CD4-positive, CD25-positive, alpha-beta regulatory T cell (primary cell): Measurements from ENCODE around the gene ETV6. TPM values are rescaled to one million over a fixed set of nuclear protein-coding genes. Genes with fewer than 3 reads are reported as not detected.

Experiments used
- ATAC-seq, 2 donors: fragments of 150-1000 bp; cut with Tn5 transposase; one replicate each; pipeline ENCODE4 v1.10.0; 2021; ENCODE audit warnings: low read depth in 2 of 2, moderate number of reproducible peaks in 2 of 2, moderate library complexity in 1 of 2
- DNase-seq, 3 donors: peaks; one replicate each; pipeline versions ENCODE4 v3.0.0 to v3.0.0-alpha.2; 2012 to 2022; ENCODE audit warnings: mixed read lengths in 1 of 3
- H3K27ac ChIP-seq: one replicate; pipeline ENCODE4 v1.7.0; 2013; ENCODE audit warnings: mild to moderate bottlenecking, low read length; ENCODE audit not compliant: insufficient read depth, poor library complexity, severe bottlenecking
- H3K27me3 ChIP-seq: one replicate; pipeline ENCODE4 v1.7.0; 2013; ENCODE audit warnings: low read length; ENCODE audit not compliant: control insufficient read depth, insufficient read depth
- H3K36me3 ChIP-seq: one replicate; pipeline ENCODE4 v1.7.0; 2013; ENCODE audit warnings: mild to moderate bottlenecking, low read length, moderate library complexity; ENCODE audit not compliant: control insufficient read depth, insufficient read depth
- H3K4me1 ChIP-seq: 2 replicates; pipeline ENCODE4 v1.7.0; 2013; ENCODE audit warnings: mild to moderate bottlenecking, low read length; ENCODE audit not compliant: insufficient read depth, control insufficient read depth, poor library complexity, severe bottlenecking
- H3K4me3 ChIP-seq: one replicate; pipeline ENCODE4 v1.7.0; 2013; ENCODE audit warnings: low read depth, mild to moderate bottlenecking, low read length, moderate library complexity
- H3K9me3 ChIP-seq, 2 experiments: 1 replicate in 1 of 2; 2 replicates in 1 of 2; pipeline ENCODE4 v1.7.0; 2013; ENCODE audit warnings: low read length in 2 of 2, mild to moderate bottlenecking in 1 of 2, moderate library complexity in 1 of 2; ENCODE audit not compliant: control insufficient read depth in 2 of 2
- H3K27ac Mint-ChIP-seq, 3 donors: one replicate each; pipeline ENCODE4 v1.8.0; 2020 to 2022; ENCODE audit warnings: mild to moderate bottlenecking in 3 of 3, mixed read lengths in 3 of 3, moderate library complexity in 2 of 3
- H3K27me3 Mint-ChIP-seq: one replicate; pipeline ENCODE4 v1.8.0; 2022; ENCODE audit warnings: mild to moderate bottlenecking, mixed read lengths
- H3K36me3 Mint-ChIP-seq: one replicate; pipeline ENCODE4 v1.8.0; 2020; ENCODE audit warnings: mixed read lengths
- H3K4me1 Mint-ChIP-seq, 4 donors: one replicate each; pipeline ENCODE4 v1.8.0; 2020 to 2022; ENCODE audit warnings: mixed read lengths in 4 of 4, mild to moderate bottlenecking in 1 of 4
- H3K4me3 Mint-ChIP-seq, 4 donors: one replicate each; pipeline ENCODE4 v1.8.0; 2020 to 2022; ENCODE audit warnings: mild to moderate bottlenecking in 4 of 4, mixed read lengths in 4 of 4, moderate library complexity in 3 of 4
- H3K9me3 Mint-ChIP-seq, 7 donors: one replicate each; pipeline ENCODE4 v1.8.0; 2020 to 2022; ENCODE audit warnings: mixed read lengths in 7 of 7, mild to moderate bottlenecking in 3 of 7, moderate library complexity in 2 of 7
- polyA plus RNA-seq, 4 donors: library from polyadenylated mRNA; unstranded; fragments of 300-500 nt; fragmentation: Illumina TruSeq; gene quantifications; one replicate each; pipeline ENCODE4 v1.2.3, GENCODE V29; 2021
- total RNA-seq: library from RNA; stranded (reverse); gene quantifications from one replicate; pipeline ENCODE4 v1.2.3, GENCODE V29; 2022

The ETV6 gene
- total and polyA plus RNA-seq, 5 donors from 2014 or later = 2.5 to 62.5 (median 4.1) TPM

GRCh38 chr12:11744410-11744801 is 94.9 kb downstream of the ETV6 start:
- Histone ChIP-seq H3K9me3 (no peaks in the 10 kb centered on the region), H3K27me3 (no peaks in the 10 kb centered on the region), H3K36me3 (peaks cover 2% of the 10 kb centered on the region), H3K4me3 (no peak overlapping the region), H3K4me1 (no peaks in the 10 kb centered on the region), H3K27ac (no peak overlapping the region)
- Mint-ChIP-seq H3K27ac (peak overlapping the region in 1 of 3 donors; percentile 37), H3K27me3 (no peaks in the 10 kb centered on the region), H3K4me1 (peaks cover 4 to 32% (median 16%) of the 10 kb centered on the region in 4 donors), H3K9me3 (no peaks in the 10 kb centered on the region), H3K36me3 (peaks cover 6% of the 10 kb centered on the region), H3K4me3 (no peak overlapping the region)
- no peak for DNase-seq
- no peak for ATAC-seq

GRCh38 chr12:11745113-11745512 is 95.6 kb downstream of the ETV6 start:
- Histone ChIP-seq H3K27me3 (no peaks in the 10 kb centered on the region), H3K4me1 (no peaks in the 10 kb centered on the region), H3K36me3 (peaks cover 2% of the 10 kb centered on the region), H3K4me3 (no peak overlapping the region), H3K27ac (no peak overlapping the region), H3K9me3 (no peaks in the 10 kb centered on the region)
- Mint-ChIP-seq H3K4me1 (peaks cover 4 to 36% (median 17%) of the 10 kb centered on the region in 4 donors), H3K4me3 (no peak overlapping the region), H3K27ac (no peak overlapping the region), H3K36me3 (peaks cover 6% of the 10 kb centered on the region), H3K9me3 (no peaks in the 10 kb centered on the region), H3K27me3 (no peaks in the 10 kb centered on the region)
- DNase-seq = no peak
- no peak for ATAC-seq

- peaks cover 2% of the 10 kb centered on the region for H3K36me3 ChIP-seq
- H3K27ac ChIP-seq = no peak overlapping the region
- peak; percentile 32 to 38 for ATAC-seq
- DNase-seq = no peak
- no peak overlapping the region for H3K27ac Mint-ChIP-seq
- peaks cover 4 to 33% (median 12%) of the 10 kb centered on the region in 4 donors for H3K4me1 Mint-ChIP-seq
- H3K4me3 ChIP-seq = no peak overlapping the region
- H3K36me3 Mint-ChIP-seq = peaks cover 6% of the 10 kb centered on the region
- H3K9me3 Mint-ChIP-seq = no peaks in the 10 kb centered on the region
- no peak overlapping the region for H3K4me3 Mint-ChIP-seq
- no peaks in the 10 kb centered on the region for H3K27me3 ChIP-seq
- no peaks in the 10 kb centered on the region for H3K4me1 ChIP-seq
- no peaks in the 10 kb centered on the region for H3K9me3 ChIP-seq
- H3K27me3 Mint-ChIP-seq = no peaks in the 10 kb centered on the region
Observed at GRCh38 chr12:11746024-11746771, 96.7 kb downstream of the ETV6 start.

- ATAC-seq (no peak), DNase-seq (no peak)
- no peak overlapping the region for H3K4me3 Mint-ChIP-seq
- no peaks in the 10 kb centered on the region for H3K27me3 Mint-ChIP-seq
- Histone ChIP-seq H3K4me3 (no peak overlapping the region), H3K9me3 (no peaks in the 10 kb centered on the region), H3K4me1 (no peaks in the 10 kb centered on the region), H3K36me3 (peaks cover 2% of the 10 kb centered on the region), H3K27me3 (no peaks in the 10 kb centered on the region), H3K27ac (no peak overlapping the region)
- H3K36me3 Mint-ChIP-seq = peaks cover 11% of the 10 kb centered on the region
- no peaks in the 10 kb centered on the region for H3K9me3 Mint-ChIP-seq
- peak overlapping the region in 1 of 3 donors; percentile 39 for H3K27ac Mint-ChIP-seq
- peaks cover 0 to 31% (median 7%) of the 10 kb centered on the region in 4 donors for H3K4me1 Mint-ChIP-seq
Observed at GRCh38 chr12:11746940-11747716, 97.7 kb downstream of the ETV6 start.

- peaks cover 0 to 33% (median 7%) of the 10 kb centered on the region in 4 donors for H3K4me1 Mint-ChIP-seq
- no peak overlapping the region for H3K4me3 Mint-ChIP-seq
- Histone ChIP-seq H3K4me3 (no peak overlapping the region), H3K36me3 (peaks cover 2% of the 10 kb centered on the region), H3K27ac (no peak overlapping the region), H3K9me3 (no peaks in the 10 kb centered on the region), H3K27me3 (no peaks in the 10 kb centered on the region), H3K4me1 (no peaks in the 10 kb centered on the region)
- DNase-seq (no peak), ATAC-seq (no peak)
- H3K27me3 Mint-ChIP-seq = no peaks in the 10 kb centered on the region
- peaks cover 12% of the 10 kb centered on the region for H3K36me3 Mint-ChIP-seq
- no peaks in the 10 kb centered on the region for H3K9me3 Mint-ChIP-seq
- H3K27ac Mint-ChIP-seq = no peak overlapping the region
Observed at GRCh38 chr12:11747969-11748368, 98.5 kb downstream of the ETV6 start.

- H3K27me3 ChIP-seq = no peaks in the 10 kb centered on the region
- Mint-ChIP-seq H3K36me3 (peaks cover 15% of the 10 kb centered on the region), H3K27me3 (no peaks in the 10 kb centered on the region), H3K9me3 (no peaks in the 10 kb centered on the region), H3K4me1 (peaks cover 0 to 29% (median 3%) of the 10 kb centered on the region in 4 donors), H3K4me3 (no peak overlapping the region), H3K27ac (no peak overlapping the region)
- no peaks in the 10 kb centered on the region for H3K9me3 ChIP-seq
- ATAC-seq (no peak), DNase-seq (no peak)
- H3K36me3 ChIP-seq = peaks cover 8% of the 10 kb centered on the region
- H3K27ac ChIP-seq = no peak overlapping the region
- H3K4me3 ChIP-seq = no peak overlapping the region
- no peaks in the 10 kb centered on the region for H3K4me1 ChIP-seq
Observed at GRCh38 chr12:11748903-11749302, 99.4 kb downstream of the ETV6 start.

GRCh38 chr12:11749943-11750690 is 100.6 kb downstream of the ETV6 start:
- no peaks in the 10 kb centered on the region for H3K4me1 ChIP-seq

More at GRCh38 chr12:11749943-11750690, 100.6 kb downstream of the ETV6 start:
- ATAC-seq = peak; percentile 23 to 40
- Histone ChIP-seq H3K36me3 (peaks cover 13% of the 10 kb centered on the region), H3K9me3 (no peaks in the 10 kb centered on the region), H3K27ac (no peak overlapping the region), H3K4me3 (no peak overlapping the region), H3K27me3 (no peaks in the 10 kb centered on the region)
- peaks cover 0 to 31% (median 7%) of the 10 kb centered on the region in 4 donors for H3K4me1 Mint-ChIP-seq
- peak overlapping the region in 1 of 4 donors; percentile 1 for H3K4me3 Mint-ChIP-seq
- no peak for DNase-seq
- no peaks in the 10 kb centered on the region for H3K27me3 Mint-ChIP-seq
- H3K36me3 Mint-ChIP-seq = peaks cover 26% of the 10 kb centered on the region
- H3K9me3 Mint-ChIP-seq = no peaks in the 10 kb centered on the region
- peak overlapping the region in 1 of 3 donors; percentile 72 for H3K27ac Mint-ChIP-seq
